GM21360 (cell line): ENCODE results near the gene PLA2G2F.

ENCODE experiments used
- ATAC-seq: cut with Tn5 transposase; IDR thresholded peaks from one replicate; pipeline ENCODE4 v1.9.1; 2021; ENCODE audit warnings: mild to moderate bottlenecking, moderate library complexity; ENCODE audit not compliant: unreplicated experiment

PLA2G2F gene

GRCh38 chr1:20142001-20142710 is 3.0 kb downstream of the PLA2G2F start:
- ATAC-seq = no peak

GRCh38 chr1:20143318-20143717 is 4.2 kb downstream of the PLA2G2F start:
- no peak for ATAC-seq

- ATAC-seq = no peak
Observed at GRCh38 chr1:20143734-20144565, 4.8 kb downstream of the PLA2G2F start.

- ATAC-seq = no peak
Observed at GRCh38 chr1:20147846-20148570, 8.9 kb downstream of the PLA2G2F start.

- ATAC-seq = no peak
Observed at GRCh38 chr1:20148571-20149500, 9.7 kb downstream of the PLA2G2F start.

GRCh38 chr1:20149601-20150325 is 10.6 kb downstream of the PLA2G2F start:
- ATAC-seq = no peak

GRCh38 chr1:20150326-20150705 is 11.2 kb downstream of the PLA2G2F start:
- ATAC-seq = no peak

- no peak for ATAC-seq
Observed at GRCh38 chr1:20150969-20151368, 11.8 kb downstream of the PLA2G2F start.

- no peak for ATAC-seq
Observed at GRCh38 chr1:20151906-20152598, 12.9 kb downstream of the PLA2G2F start.

- ATAC-seq = no peak
Observed at GRCh38 chr1:20152599-20152930, 13.4 kb downstream of the PLA2G2F start.

GRCh38 chr1:20153000-20153418 is 13.9 kb downstream of the PLA2G2F start:
- no peak for ATAC-seq

- no peak for ATAC-seq
Observed at GRCh38 chr1:20154301-20154831, 15.2 kb downstream of the PLA2G2F start.

- ATAC-seq = no peak
Observed at GRCh38 chr1:20158358-20159070, 19.4 kb downstream of the PLA2G2F start.

GRCh38 chr1:20160034-20160433 is 20.9 kb downstream of the PLA2G2F start:
- ATAC-seq = no peak

- ATAC-seq = no peak
Observed at GRCh38 chr1:20164694-20165202, 25.6 kb downstream of the PLA2G2F start.

- ATAC-seq = no peak
Observed at GRCh38 chr1:20165522-20165951, 26.4 kb downstream of the PLA2G2F start.

- ATAC-seq = no peak
Observed at GRCh38 chr1:20166051-20166450, 26.9 kb downstream of the PLA2G2F start.

GRCh38 chr1:20167126-20167525 is 28.0 kb downstream of the PLA2G2F start:
- no peak for ATAC-seq
